Spleen (tissue), 11 donors: Measurements from ENCODE around the gene GRM5. TPM values are rescaled to one million over a fixed set of nuclear protein-coding genes. Genes with fewer than 3 reads are reported as not detected.
"Not testable (repeated sequence)": the region's sequence is repeated elsewhere in the genome, so short reads cannot be mapped to it uniquely, and the experiment has no call there.

Experiments used
- DNase-seq: peaks from one replicate; pipeline ENCODE4 v3.0.0-alpha.2; 2020
- H3K27ac ChIP-seq, 8 donors: fragments of 200-600 bp; sonication (generic) in 7 of 8; 1 replicate in 4 of 8; 2 replicates in 4 of 8; pipeline versions ENCODE4 v1.5.0 to v1.8.0; 2016 to 2021; ENCODE audit warnings: inconsistent platforms in 4 of 8, mild to moderate bottlenecking in 4 of 8, moderate library complexity in 1 of 8
- H3K27me3 ChIP-seq, 7 donors: fragments of 200-600 bp; sonication (generic) in 6 of 7; replicated peaks in 1 of 7; 1 replicate in 4 of 7; 2 replicates in 3 of 7; pipeline versions ENCODE4 v1.5.0 to v1.8.0; 2016 to 2021; ENCODE audit warnings: inconsistent platforms in 3 of 7, mild to moderate bottlenecking in 1 of 7
- H3K36me3 ChIP-seq, 6 donors: fragments of 200-600 bp; sonication (generic) in 5 of 6; 1 replicate in 4 of 6; 2 replicates in 2 of 6; pipeline versions ENCODE4 v1.5.0 to v1.8.0; 2016 to 2021; ENCODE audit warnings: inconsistent platforms in 2 of 6
- H3K4me1 ChIP-seq, 6 donors: fragments of 200-600 bp; sonication (generic) in 5 of 6; 1 replicate in 3 of 6; 2 replicates in 3 of 6; pipeline versions ENCODE4 v1.5.0 to v1.8.0; 2016 to 2021; ENCODE audit warnings: inconsistent platforms in 3 of 6
- H3K4me3 ChIP-seq, 8 donors: fragments of 200-600 bp; sonication (generic) in 7 of 8; 1 replicate in 4 of 8; 2 replicates in 4 of 8; pipeline versions ENCODE4 v1.5.0 to v1.8.0; 2016 to 2021; ENCODE audit warnings: inconsistent platforms in 4 of 8, mild to moderate bottlenecking in 4 of 8, moderate library complexity in 2 of 8
- H3K9me3 ChIP-seq, 8 donors: fragments of 200-600 bp; sonication (generic) in 7 of 8; 1 replicate in 4 of 8; 2 replicates in 4 of 8; pipeline versions ENCODE4 v1.5.0 to v1.8.0; 2016 to 2021; ENCODE audit warnings: inconsistent platforms in 4 of 8
- POLR2A ChIP-seq, 3 donors: fragments of 450-650 bp; IDR thresholded peaks; one replicate each; pipeline ENCODE4 v1.5.1; 2017; ENCODE audit warnings: antibody characterized with exemption in 3 of 3, mild to moderate bottlenecking in 1 of 3
- POLR2AphosphoS5 ChIP-seq, 3 donors: sonication (generic); formaldehyde crosslinking; IDR thresholded peaks; one replicate each; pipeline ENCODE4 v1.5.1; 2017; ENCODE audit warnings: antibody characterized with exemption in 3 of 3
- WGBS, 5 donors: extraction: QIAGEN DNeasy Blood & Tissue Kit in 3 of 5; methylation state at CpG; one replicate each; pipeline versions ENCODE4 v1.1.5 to v1.1.7; 2013 to 2018; 5-methylcytosine and 5-hydroxymethylcytosine counted together
- intact Hi-C: fragments of 100-400 bp; cut with DNase I; formaldehyde crosslinking; loops from one replicate; pipeline ENCODE4 v1.15.0; 2023; ENCODE audit warnings: low total_unique reads
- polyA plus RNA-seq, 3 donors: library from polyadenylated mRNA; stranded (reverse); fragments of 200-250 nt; gene quantifications; one replicate each; pipeline ENCODE4 v1.2.1, GENCODE V29; 2013
- total RNA-seq, 7 donors: library from RNA; depleted of rRNA in 3 of 7; stranded (reverse); fragments of >200 nt in 3 of 7; fragmentation: NEBNext Ultra II Directional in 4 of 7; extraction: Animal tissue kit (Norgen Biotek cat#: 25700) in 4 of 7; gene quantifications; one replicate each; pipeline versions ENCODE4 v1.1.0 to v1.2.1, GENCODE V29; 2016 to 2021
- TF ChIP-seq, protein P1 (sequence below), 11 experiments: fragments of 200-600 bp in 7 of 11; fragments of 450-650 bp in 4 of 11; sonication (generic) in 4 of 11; IDR thresholded peaks in 8 of 11; conservative IDR thresholded peaks in 3 of 11; 1 replicate in 7 of 11; 2 replicates in 4 of 11; pipeline versions ENCODE4 v1.4.0 to v1.8.0; 2016 to 2021; ENCODE audit warnings: antibody characterized with exemption in 11 of 11, inconsistent platforms in 4 of 11, mild to moderate bottlenecking in 1 of 11
- donor health status: healthy with polysubstance abuse.
- donor health status: DM: no; HTN: no; CAD: no; lungs with moderate emphysema.
- donor health status: DM: no; HTN: no; CAD: no.
- donor health status: Bipolar disorder and iron deficiency.
- donor health status: healthy.
- donor health status: DM: no; HTN: no; CAD: no.
- donor health status: DM: yes; HTN: yes; CAD: no.

GRM5 gene
- total and polyA plus RNA-seq, 10 donors = under 0.01 TPM; not detected in 9

DNA sequence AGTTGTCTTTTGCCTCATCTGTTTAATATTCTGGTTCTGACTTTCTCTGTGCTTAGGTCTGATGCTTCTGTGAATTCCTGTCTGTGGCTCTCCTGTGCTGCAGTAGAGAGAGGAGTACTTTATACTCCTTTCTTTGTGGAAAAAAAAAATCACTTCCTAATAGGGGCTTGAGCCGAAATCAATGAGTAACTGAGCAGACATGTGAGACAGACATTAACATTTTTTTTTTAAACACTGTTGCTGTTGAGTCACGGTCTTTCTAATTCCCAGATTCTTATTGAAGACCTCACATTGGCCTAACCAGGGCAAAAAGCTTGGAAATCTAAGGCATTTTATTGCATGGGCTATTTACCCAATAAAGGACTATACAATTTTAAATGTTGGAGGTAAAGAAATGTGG, 86.1 kb downstream of the GRM5 start:
- Histone ChIP-seq H3K27ac (no peak overlapping the region), H3K4me1 (no peaks in the 10 kb centered on the region), H3K9me3 (no peaks in the 10 kb centered on the region), H3K4me3 (no peak overlapping the region), H3K27me3 (no peaks in the 10 kb centered on the region), H3K36me3 (no peaks in the 10 kb centered on the region)
- WGBS, 5 donors = 57 to 78% (median 69%) methylated on average over 2 of the region's 2 CpGs
- no peak for DNase-seq
- intact Hi-C loops = no loop called here
- no peak for TF ChIP-seq POLR2AphosphoS5 (IDR thresholded peaks at IDR 0.05)
- TF ChIP-seq POLR2A (IDR thresholded peaks at IDR 0.05) = no peak
- TF ChIP-seq, protein P1, sequence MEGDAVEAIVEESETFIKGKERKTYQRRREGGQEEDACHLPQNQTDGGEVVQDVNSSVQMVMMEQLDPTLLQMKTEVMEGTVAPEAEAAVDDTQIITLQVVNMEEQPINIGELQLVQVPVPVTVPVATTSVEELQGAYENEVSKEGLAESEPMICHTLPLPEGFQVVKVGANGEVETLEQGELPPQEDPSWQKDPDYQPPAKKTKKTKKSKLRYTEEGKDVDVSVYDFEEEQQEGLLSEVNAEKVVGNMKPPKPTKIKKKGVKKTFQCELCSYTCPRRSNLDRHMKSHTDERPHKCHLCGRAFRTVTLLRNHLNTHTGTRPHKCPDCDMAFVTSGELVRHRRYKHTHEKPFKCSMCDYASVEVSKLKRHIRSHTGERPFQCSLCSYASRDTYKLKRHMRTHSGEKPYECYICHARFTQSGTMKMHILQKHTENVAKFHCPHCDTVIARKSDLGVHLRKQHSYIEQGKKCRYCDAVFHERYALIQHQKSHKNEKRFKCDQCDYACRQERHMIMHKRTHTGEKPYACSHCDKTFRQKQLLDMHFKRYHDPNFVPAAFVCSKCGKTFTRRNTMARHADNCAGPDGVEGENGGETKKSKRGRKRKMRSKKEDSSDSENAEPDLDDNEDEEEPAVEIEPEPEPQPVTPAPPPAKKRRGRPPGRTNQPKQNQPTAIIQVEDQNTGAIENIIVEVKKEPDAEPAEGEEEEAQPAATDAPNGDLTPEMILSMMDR (IDR thresholded peaks at IDR 0.05 in 8 of 11, conservative IDR thresholded peaks at IDR 0.05 in 3 of 11) = no peak

DNA sequence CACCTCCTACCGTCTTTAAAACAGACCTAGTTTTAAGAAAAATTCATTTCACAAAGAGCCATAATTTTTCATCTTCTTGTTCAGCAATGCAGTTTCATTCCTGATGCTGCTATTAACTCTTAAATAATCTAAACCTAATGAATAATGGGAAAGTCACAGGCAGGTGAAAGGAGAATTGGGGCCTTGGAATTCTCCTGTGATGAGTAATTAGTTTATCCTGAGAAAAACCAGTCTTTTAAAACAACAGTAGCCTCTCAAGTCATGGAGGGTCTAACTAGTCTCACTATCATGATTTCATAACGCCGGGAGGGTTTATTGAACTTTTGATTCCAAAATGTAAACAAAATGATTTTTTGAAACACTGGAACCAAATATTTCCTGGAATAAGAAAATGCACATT, 86.8 kb downstream of the GRM5 start:
- H3K27ac ChIP-seq, H3K36me3 ChIP-seq, intact Hi-C loops, DNase-seq, H3K27me3 ChIP-seq, H3K4me3 ChIP-seq, H3K9me3 ChIP-seq, H3K4me1 ChIP-seq: not testable (repeated sequence)
- 85 to 96% (median 87%) methylated on average over 3 of the region's 3 CpGs for WGBS, 5 donors

DNA sequence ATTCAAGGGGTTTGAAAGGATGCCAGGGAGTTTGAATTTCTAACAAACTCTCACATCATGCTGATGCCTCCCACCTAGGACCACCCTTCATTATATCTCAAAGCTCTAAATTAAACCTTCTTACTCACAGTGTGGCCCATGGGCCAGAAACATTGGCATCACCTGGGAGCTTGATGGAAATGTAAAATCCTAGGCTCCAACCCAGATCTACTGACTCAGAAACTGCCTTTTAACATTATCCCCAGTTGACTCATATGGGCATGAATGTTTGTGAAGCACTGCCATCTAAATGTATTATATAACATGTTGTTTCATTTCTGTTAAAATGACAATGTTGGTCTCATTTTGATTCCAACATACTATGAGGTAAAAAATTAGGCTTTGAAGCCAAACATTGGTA, 90.3 kb downstream of the GRM5 start:
- intact Hi-C loops, H3K27me3 ChIP-seq, H3K9me3 ChIP-seq, H3K27ac ChIP-seq, DNase-seq, H3K36me3 ChIP-seq, H3K4me1 ChIP-seq, H3K4me3 ChIP-seq: not testable (repeated sequence)

DNA sequence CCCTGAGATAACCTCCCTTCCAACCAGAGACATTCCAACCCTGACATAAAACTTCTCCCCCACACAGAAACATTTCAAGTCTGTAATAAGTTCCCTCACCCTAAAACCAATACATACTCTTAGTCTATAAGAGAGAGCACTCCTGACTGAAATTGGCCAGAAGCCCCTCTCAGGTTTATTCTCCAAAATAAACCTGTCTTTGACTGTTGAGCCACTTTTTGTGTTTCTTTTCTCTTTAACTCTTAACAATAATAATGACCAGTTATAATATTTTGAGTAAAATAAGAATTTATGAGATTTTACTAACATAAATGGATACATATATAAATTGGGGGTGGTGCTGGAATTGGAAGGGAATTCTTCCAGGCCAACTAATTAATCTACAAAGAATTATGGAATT, 93.6 kb downstream of the GRM5 start:
- no peak overlapping the region for H3K27ac ChIP-seq
- intact Hi-C loops = no loop called here
- no peaks in the 10 kb centered on the region for H3K27me3 ChIP-seq
- peaks cover 0 to 7% (median 0%) of the 10 kb centered on the region in 8 donors for H3K9me3 ChIP-seq
- H3K4me1 ChIP-seq = no peaks in the 10 kb centered on the region
- no peak for DNase-seq
- H3K36me3 ChIP-seq = no peaks in the 10 kb centered on the region
- H3K4me3 ChIP-seq = no peak overlapping the region
- TF ChIP-seq POLR2AphosphoS5 (IDR thresholded peaks at IDR 0.05) (no peak), POLR2A (IDR thresholded peaks at IDR 0.05) (no peak)
- TF ChIP-seq, protein P1 (IDR thresholded peaks at IDR 0.05 in 8 of 11, conservative IDR thresholded peaks at IDR 0.05 in 3 of 11) = no peak

DNA sequence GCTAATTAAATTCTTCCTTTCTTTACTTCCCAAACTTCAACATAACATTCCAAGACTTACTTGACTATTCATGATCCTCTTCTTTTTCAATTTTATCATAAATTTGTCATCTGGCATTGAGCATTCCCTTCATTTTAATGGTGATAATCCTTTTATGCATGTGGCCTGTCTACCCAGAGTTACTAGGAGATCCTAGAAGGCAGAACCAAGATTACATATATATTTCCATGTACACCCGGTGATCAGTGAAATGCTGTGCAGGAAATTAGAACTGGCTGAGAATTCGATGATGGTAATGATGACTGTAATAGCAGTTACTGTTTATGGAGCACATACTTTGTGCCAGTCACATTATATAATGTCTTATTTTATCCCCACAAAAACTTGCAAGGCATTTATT, 104.2 kb downstream of the GRM5 start:
- H3K4me3 ChIP-seq, H3K27ac ChIP-seq, DNase-seq, H3K9me3 ChIP-seq, H3K36me3 ChIP-seq, H3K4me1 ChIP-seq, intact Hi-C loops, H3K27me3 ChIP-seq: not testable (repeated sequence)
- 71 to 90% (median 79%) methylated on average over 2 of the region's 2 CpGs for WGBS, 5 donors

DNA sequence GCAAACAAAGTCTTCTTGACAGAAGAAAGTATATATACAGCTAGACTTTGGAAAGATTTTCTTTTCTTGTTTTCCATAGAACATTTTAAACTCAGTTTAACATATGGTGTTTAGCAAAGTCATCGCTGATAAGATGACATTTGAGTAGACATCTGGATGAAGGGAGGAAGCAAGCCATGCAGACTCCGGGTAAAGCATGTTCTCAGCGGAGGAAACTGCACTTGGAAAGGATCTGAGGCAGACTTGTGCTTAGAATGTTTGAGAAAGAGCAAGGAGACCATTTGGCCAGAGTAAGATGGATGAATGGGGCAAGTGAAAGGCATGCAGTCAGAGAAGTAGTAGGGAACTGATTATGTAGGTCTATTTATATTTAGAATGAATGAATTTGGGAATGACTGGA, 105.9 kb downstream of the GRM5 start:
- H3K4me1 ChIP-seq, DNase-seq, H3K27ac ChIP-seq, intact Hi-C loops, H3K36me3 ChIP-seq, H3K27me3 ChIP-seq, H3K4me3 ChIP-seq, H3K9me3 ChIP-seq: not testable (repeated sequence)
- 37 to 58% (median 46%) methylated on average over 3 of the region's 3 CpGs for WGBS, 5 donors
